ENCODE results near the gene TGOLN2. TPM values are rescaled to one million over a fixed set of nuclear protein-coding genes. Genes with fewer than 3 reads are reported as not detected.

Gene TGOLN2
- 24.7 TPM for polyA plus RNA-seq (2013, experiment 1 of 2)
- polyA plus RNA-seq (2013, experiment 2 of 2), result 25.4 TPM

- Histone ChIP-seq H3K4me2 (ENCODE audit: insufficient read depth, low read length, poor library complexity, severe bottlenecking) (peak within 1 kb of the TSS; percentile 95), H3K18ac (ENCODE audit: low read length) (peak within 1 kb of the TSS; percentile 98), H3K27ac (replicated peaks; ENCODE audit: low read length) (peak within 1 kb of the TSS; percentile 93), H2BK120ac (ENCODE audit: low read depth, low read length) (no peak within 1 kb of the TSS), H3K9me3 (replicated peaks in 1 of 2; ENCODE audit: control insufficient read depth in 2 of 2, insufficient read depth in 1 of 2, low read depth in 1 of 2, low read length in 2 of 2) (no peaks in the 10 kb centered on the region), H2AK5ac (ENCODE audit: low read depth, low read length) (peak within 1 kb of the TSS; percentile 40), H4K8ac (ENCODE audit: low read depth, low read length) (peak within 1 kb of the TSS; percentile 17), H2BK5ac (ENCODE audit: low read length) (peak within 1 kb of the TSS; percentile 96), H3K4me3 (ENCODE audit: low read length in 2 of 2) (peak within 1 kb of the TSS; percentile 74 to 93), H2AFZ (ENCODE audit: low read length) (peak within 1 kb of the TSS; percentile 91), H3K27me3 (ENCODE audit: control insufficient read depth in 3 of 3, insufficient read depth in 3 of 3, low read depth in 1 of 3, low read length in 3 of 3) (no peaks in the 10 kb centered on the region), H2BK12ac (ENCODE audit: low read length) (no peak within 1 kb of the TSS), H3K14ac (ENCODE audit: low read length) (peak within 1 kb of the TSS; percentile 92), H3K36me3 (replicated peaks in 1 of 2; ENCODE audit: control insufficient read depth in 2 of 2, insufficient read depth in 2 of 2, low read length in 2 of 2) (peaks cover 11 to 42% of the 10 kb centered on the region in 2 donors), H3K9ac (ENCODE audit: low read depth, low read length, poor library complexity) (peak within 1 kb of the TSS; percentile 92), H4K91ac (ENCODE audit: low read depth, low read length, poor library complexity) (peak within 1 kb of the TSS; percentile 67), H2BK15ac (ENCODE audit: low read length) (no peak within 1 kb of the TSS), H3K79me1 (ENCODE audit: low read depth, low read length) (peaks cover 9% of the 10 kb centered on the region), H3K4me1 (ENCODE audit: control insufficient read depth in 2 of 2, insufficient read depth in 1 of 2, low read depth in 1 of 2, low read length in 2 of 2) (peaks cover 12 to 20% of the 10 kb centered on the region in 2 donors), H3K4ac (ENCODE audit: low read length) (no peak within 1 kb of the TSS), H3K23ac (ENCODE audit: low read depth, low read length, poor library complexity) (peak within 1 kb of the TSS; percentile 96)
- DNase-seq (ENCODE audit: low spot score), result peak; percentile 85
- no CpG with 5 or more reads among the region's 57 CpGs for WGBS, 2 donors (ENCODE audit: extremely low coverage in 2 of 2, insufficient read length in 2 of 2, insufficient replicate concordance in 1 of 2)
Observed at GRCh38 chr2:85327822-85328617, at the start of gene TGOLN2. TSS of gene TGOLN2 (minus strand) at chr2:85327989. CDS start at chr2:85327962, 27 bp downstream.

- no peak overlapping the region for H2BK12ac ChIP-seq (ENCODE audit: low read length)
- H3K4me2 ChIP-seq (ENCODE audit: insufficient read depth, low read length, poor library complexity, severe bottlenecking), result no peak overlapping the region
- H2AFZ ChIP-seq (ENCODE audit: low read length), result no peak overlapping the region
- H3K36me3 ChIP-seq (replicated peaks in 1 of 2; ENCODE audit: control insufficient read depth in 2 of 2, insufficient read depth in 2 of 2, low read length in 2 of 2), result peaks cover 2 to 35% of the 10 kb centered on the region in 2 donors
- peaks cover 0 to 19% of the 10 kb centered on the region in 2 donors for H3K9me3 ChIP-seq (replicated peaks in 1 of 2; ENCODE audit: control insufficient read depth in 2 of 2, insufficient read depth in 1 of 2, low read depth in 1 of 2, low read length in 2 of 2)
- no peak overlapping the region for H3K4ac ChIP-seq (ENCODE audit: low read length)
- DNase-seq (ENCODE audit: low spot score), result no peak
- H3K4me1 ChIP-seq (ENCODE audit: control insufficient read depth in 2 of 2, insufficient read depth in 1 of 2, low read depth in 1 of 2, low read length in 2 of 2), result no peaks in the 10 kb centered on the region
- no peak overlapping the region for H4K91ac ChIP-seq (ENCODE audit: low read depth, low read length, poor library complexity)
- H3K4me3 ChIP-seq (ENCODE audit: low read length in 2 of 2), result no peak overlapping the region
- H4K8ac ChIP-seq (ENCODE audit: low read depth, low read length), result no peak overlapping the region
- no peak overlapping the region for H2AK5ac ChIP-seq (ENCODE audit: low read depth, low read length)
- H3K9ac ChIP-seq (ENCODE audit: low read depth, low read length, poor library complexity), result no peak overlapping the region
- no peak overlapping the region for H3K27ac ChIP-seq (replicated peaks; ENCODE audit: low read length)
- H3K23ac ChIP-seq (ENCODE audit: low read depth, low read length, poor library complexity), result no peak overlapping the region
- no peak overlapping the region for H2BK5ac ChIP-seq (ENCODE audit: low read length)
- whole genome bisulfite sequencing, 2 donors (ENCODE audit: extremely low coverage in 2 of 2, insufficient read length in 2 of 2, insufficient replicate concordance in 1 of 2), result no CpG with 5 or more reads among the region's 11 CpGs
- H2BK15ac ChIP-seq (ENCODE audit: low read length), result no peak overlapping the region
- no peaks in the 10 kb centered on the region for H3K79me1 ChIP-seq (ENCODE audit: low read depth, low read length)
- H2BK120ac ChIP-seq (ENCODE audit: low read depth, low read length), result no peak overlapping the region
- H3K14ac ChIP-seq (ENCODE audit: low read length), result no peak overlapping the region
- no peak overlapping the region for H3K18ac ChIP-seq (ENCODE audit: low read length)
- H3K27me3 ChIP-seq (ENCODE audit: control insufficient read depth in 3 of 3, insufficient read depth in 3 of 3, low read depth in 1 of 3, low read length in 3 of 3), result no peaks in the 10 kb centered on the region
Observed at GRCh38 chr2:85377083-85377482, 49.3 kb upstream of the TGOLN2 start.

- no peak overlapping the region for H2AK5ac ChIP-seq (ENCODE audit: low read depth, low read length)
- no peaks in the 10 kb centered on the region for H3K27me3 ChIP-seq (ENCODE audit: control insufficient read depth in 3 of 3, insufficient read depth in 3 of 3, low read depth in 1 of 3, low read length in 3 of 3)
- no peak overlapping the region for H4K91ac ChIP-seq (ENCODE audit: low read depth, low read length, poor library complexity)
- no peak overlapping the region for H2AFZ ChIP-seq (ENCODE audit: low read length)
- no peak overlapping the region for H3K4me2 ChIP-seq (ENCODE audit: insufficient read depth, low read length, poor library complexity, severe bottlenecking)
- peaks cover 0 to 19% of the 10 kb centered on the region in 2 donors for H3K9me3 ChIP-seq (replicated peaks in 1 of 2; ENCODE audit: control insufficient read depth in 2 of 2, insufficient read depth in 1 of 2, low read depth in 1 of 2, low read length in 2 of 2)
- no peak overlapping the region for H3K23ac ChIP-seq (ENCODE audit: low read depth, low read length, poor library complexity)
- H3K18ac ChIP-seq (ENCODE audit: low read length), result no peak overlapping the region
- H4K8ac ChIP-seq (ENCODE audit: low read depth, low read length), result no peak overlapping the region
- H3K27ac ChIP-seq (replicated peaks; ENCODE audit: low read length), result no peak overlapping the region
- no peaks in the 10 kb centered on the region for H3K79me1 ChIP-seq (ENCODE audit: low read depth, low read length)
- H2BK120ac ChIP-seq (ENCODE audit: low read depth, low read length), result no peak overlapping the region
- no peaks in the 10 kb centered on the region for H3K4me1 ChIP-seq (ENCODE audit: control insufficient read depth in 2 of 2, insufficient read depth in 1 of 2, low read depth in 1 of 2, low read length in 2 of 2)
- no peak overlapping the region for H3K4me3 ChIP-seq (ENCODE audit: low read length in 2 of 2)
- H3K14ac ChIP-seq (ENCODE audit: low read length), result no peak overlapping the region
- H2BK15ac ChIP-seq (ENCODE audit: low read length), result no peak overlapping the region
- no peak overlapping the region for H2BK12ac ChIP-seq (ENCODE audit: low read length)
- no peak overlapping the region for H3K9ac ChIP-seq (ENCODE audit: low read depth, low read length, poor library complexity)
- H3K4ac ChIP-seq (ENCODE audit: low read length), result no peak overlapping the region
- H2BK5ac ChIP-seq (ENCODE audit: low read length), result no peak overlapping the region
- no peak for DNase-seq (ENCODE audit: low spot score)
- H3K36me3 ChIP-seq (replicated peaks in 1 of 2; ENCODE audit: control insufficient read depth in 2 of 2, insufficient read depth in 2 of 2, low read length in 2 of 2), result peaks cover 2 to 33% of the 10 kb centered on the region in 2 donors
- no CpG with 5 or more reads among the region's 5 CpGs for WGBS, 2 donors (ENCODE audit: extremely low coverage in 2 of 2, insufficient read length in 2 of 2, insufficient replicate concordance in 1 of 2)
Observed at GRCh38 chr2:85376291-85377065, 48.7 kb upstream of the TGOLN2 start.

- Histone ChIP-seq H2BK5ac (ENCODE audit: low read length) (peak overlapping the region; percentile 60), H3K4me2 (ENCODE audit: insufficient read depth, low read length, poor library complexity, severe bottlenecking) (no peak overlapping the region), H2AFZ (ENCODE audit: low read length) (no peak overlapping the region), H3K23ac (ENCODE audit: low read depth, low read length, poor library complexity) (no peak overlapping the region), H2AK5ac (ENCODE audit: low read depth, low read length) (no peak overlapping the region), H3K4ac (ENCODE audit: low read length) (no peak overlapping the region), H3K4me1 (ENCODE audit: control insufficient read depth in 2 of 2, insufficient read depth in 1 of 2, low read depth in 1 of 2, low read length in 2 of 2) (no peaks in the 10 kb centered on the region), H3K4me3 (ENCODE audit: low read length in 2 of 2) (peak overlapping the region in 1 of 2 donors; percentile 67), H3K18ac (ENCODE audit: low read length) (no peak overlapping the region), H2BK120ac (ENCODE audit: low read depth, low read length) (no peak overlapping the region), H3K27me3 (ENCODE audit: control insufficient read depth in 3 of 3, insufficient read depth in 3 of 3, low read depth in 1 of 3, low read length in 3 of 3) (no peaks in the 10 kb centered on the region), H3K9ac (ENCODE audit: low read depth, low read length, poor library complexity) (no peak overlapping the region), H3K27ac (replicated peaks; ENCODE audit: low read length) (no peak overlapping the region), H3K9me3 (replicated peaks in 1 of 2; ENCODE audit: control insufficient read depth in 2 of 2, insufficient read depth in 1 of 2, low read depth in 1 of 2, low read length in 2 of 2) (no peaks in the 10 kb centered on the region), H3K79me1 (ENCODE audit: low read depth, low read length) (no peaks in the 10 kb centered on the region), H2BK15ac (ENCODE audit: low read length) (no peak overlapping the region), H4K8ac (ENCODE audit: low read depth, low read length) (no peak overlapping the region), H3K36me3 (replicated peaks in 1 of 2; ENCODE audit: control insufficient read depth in 2 of 2, insufficient read depth in 2 of 2, low read length in 2 of 2) (peaks cover 0 to 5% of the 10 kb centered on the region in 2 donors), H4K91ac (ENCODE audit: low read depth, low read length, poor library complexity) (no peak overlapping the region), H2BK12ac (ENCODE audit: low read length) (no peak overlapping the region), H3K14ac (ENCODE audit: low read length) (peak overlapping the region; percentile 75)
- no peak for DNase-seq (ENCODE audit: low spot score)
- WGBS, 2 donors (ENCODE audit: extremely low coverage in 2 of 2, insufficient read length in 2 of 2, insufficient replicate concordance in 1 of 2), result no CpG with 5 or more reads among the region's 11 CpGs
Observed at GRCh38 chr2:85371045-85371444, 43.3 kb upstream of the TGOLN2 start.
